Hypothalamus (tissue), 51 donors: ENCODE measurements around the gene HS3ST5.
A peak's percentile ranks its signal among the peaks of the same experiment; 100 is the strongest.
"Not testable (repeated sequence)": the region's sequence is repeated elsewhere in the genome, so short reads cannot be mapped to it uniquely, and the experiment has no call there.

ENCODE experiments used
- DNase-seq, 51 donors: peaks; one replicate each; lab custom pipeline; 2025; lab: John Stamatoyannopoulos, UW

HS3ST5 gene

GRCh38 chr6:114339706-114340105 lies 3.1 kb downstream of the HS3ST5 start:
- peak in 1 of 51 donors; percentile 25 for DNase-seq

- DNase-seq, result no peak
These were observed 8.6 kb downstream of the HS3ST5 start for GRCh38 chr6:114334237-114334636.

- DNase-seq, result no peak
These were observed 15.7 kb downstream of the HS3ST5 start for GRCh38 chr6:114327074-114327473.

- DNase-seq, result no peak
These were observed 19.0 kb downstream of the HS3ST5 start for GRCh38 chr6:114323784-114324183.

- DNase-seq, result no peak
These were observed 23.1 kb downstream of the HS3ST5 start for GRCh38 chr6:114319749-114320148.

- no peak for DNase-seq
These were observed 26.8 kb downstream of the HS3ST5 start for GRCh38 chr6:114315831-114316595.

- not testable (repeated sequence) for DNase-seq
These were observed 29.0 kb downstream of the HS3ST5 start for GRCh38 chr6:114313816-114314215.

GRCh38 chr6:114312931-114313330 lies 29.9 kb downstream of the HS3ST5 start:
- no peak for DNase-seq

GRCh38 chr6:114310053-114310452 lies 32.8 kb downstream of the HS3ST5 start:
- no peak for DNase-seq

GRCh38 chr6:114304304-114304887 lies 38.4 kb downstream of the HS3ST5 start:
- DNase-seq, result peak in 1 of 51 donors; percentile 17

GRCh38 chr6:114301596-114302219 lies 41.1 kb downstream of the HS3ST5 start:
- no peak for DNase-seq

GRCh38 chr6:114297135-114297534 lies 45.7 kb downstream of the HS3ST5 start:
- DNase-seq, result no peak

- no peak for DNase-seq
These were observed 50.4 kb downstream of the HS3ST5 start for GRCh38 chr6:114292431-114292830.

GRCh38 chr6:114291428-114291827 lies 51.4 kb downstream of the HS3ST5 start:
- no peak for DNase-seq

- DNase-seq, result no peak
These were observed 52.0 kb downstream of the HS3ST5 start for GRCh38 chr6:114290864-114291263.

GRCh38 chr6:114288701-114289495 lies 53.9 kb downstream of the HS3ST5 start:
- DNase-seq, result peak in 1 of 51 donors; percentile 23

GRCh38 chr6:114287461-114287860 lies 55.4 kb downstream of the HS3ST5 start:
- peak in 1 of 51 donors; percentile 34 for DNase-seq

- no peak for DNase-seq
These were observed 56.6 kb downstream of the HS3ST5 start for GRCh38 chr6:114286211-114286610.

- no peak for DNase-seq
These were observed 58.5 kb downstream of the HS3ST5 start for GRCh38 chr6:114284281-114284680.

- peak in 2 of 51 donors; percentile 5 to 18 for DNase-seq
These were observed 60.5 kb downstream of the HS3ST5 start for GRCh38 chr6:114282292-114282691.

GRCh38 chr6:114281496-114281895 lies 61.3 kb downstream of the HS3ST5 start:
- DNase-seq, result no peak
